NCI-H2107 treated with DMSO at 0.1 percent for 48 hours (cell line): ENCODE data around the gene CEP57L1.
"Not testable (repeated sequence)": the region's sequence is repeated elsewhere in the genome, so short reads cannot be mapped to it uniquely, and the experiment has no call there.

ENCODE experiments used
- DNase-seq: peaks from one replicate; lab custom pipeline; 2025; ENCODE audit not compliant: unreplicated experiment; lab: John Stamatoyannopoulos, UW

CEP57L1 gene

DNA sequence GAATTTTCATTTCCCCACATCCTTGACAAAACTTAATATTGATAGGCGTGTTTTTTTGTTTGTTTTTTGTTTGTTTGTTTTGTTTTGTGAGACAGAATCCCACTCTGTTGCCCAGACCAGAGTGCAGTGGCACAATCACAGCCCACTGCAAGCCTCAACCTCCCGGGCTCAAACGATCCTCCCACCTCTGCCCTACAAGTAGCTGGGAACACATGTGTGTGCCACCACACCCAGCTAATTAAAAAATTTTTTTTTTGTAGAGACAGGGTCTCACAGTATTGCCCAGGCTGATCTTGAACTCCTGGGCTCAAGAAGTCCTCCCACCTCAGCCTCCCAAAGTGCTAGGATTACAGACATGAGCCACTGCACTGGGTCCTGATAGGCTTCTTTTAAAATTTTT, 9.2 kb downstream of the CEP57L1 start:
- DNase-seq: no peak

DNA sequence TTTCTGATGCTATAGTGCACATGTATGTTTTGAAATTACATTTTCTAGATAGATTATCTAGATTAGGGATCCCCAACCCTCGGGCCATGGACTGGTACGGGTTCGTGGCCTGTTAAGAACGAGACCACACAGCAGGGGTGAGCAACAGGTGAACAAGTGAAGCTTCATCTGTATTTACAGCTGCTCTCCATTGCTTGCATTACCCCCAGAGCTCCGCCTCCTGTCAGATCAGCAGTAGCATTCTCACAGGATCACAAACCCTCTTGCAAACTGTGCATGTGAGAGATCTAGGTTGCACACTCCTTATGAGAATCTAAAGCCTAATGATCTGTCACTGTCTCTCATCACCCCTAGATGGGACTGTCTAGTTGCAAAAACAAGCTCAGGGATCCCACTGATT, 10.4 kb downstream of the CEP57L1 start:
- no peak for DNase-seq

- DNase-seq: not testable (repeated sequence)
Measured at GRCh38 chr6:109109663-109110062, 14.4 kb downstream of the CEP57L1 start.

GRCh38 chr6:109112663-109113062, 17.4 kb downstream of the CEP57L1 start:
- DNase-seq: not testable (repeated sequence)

DNA sequence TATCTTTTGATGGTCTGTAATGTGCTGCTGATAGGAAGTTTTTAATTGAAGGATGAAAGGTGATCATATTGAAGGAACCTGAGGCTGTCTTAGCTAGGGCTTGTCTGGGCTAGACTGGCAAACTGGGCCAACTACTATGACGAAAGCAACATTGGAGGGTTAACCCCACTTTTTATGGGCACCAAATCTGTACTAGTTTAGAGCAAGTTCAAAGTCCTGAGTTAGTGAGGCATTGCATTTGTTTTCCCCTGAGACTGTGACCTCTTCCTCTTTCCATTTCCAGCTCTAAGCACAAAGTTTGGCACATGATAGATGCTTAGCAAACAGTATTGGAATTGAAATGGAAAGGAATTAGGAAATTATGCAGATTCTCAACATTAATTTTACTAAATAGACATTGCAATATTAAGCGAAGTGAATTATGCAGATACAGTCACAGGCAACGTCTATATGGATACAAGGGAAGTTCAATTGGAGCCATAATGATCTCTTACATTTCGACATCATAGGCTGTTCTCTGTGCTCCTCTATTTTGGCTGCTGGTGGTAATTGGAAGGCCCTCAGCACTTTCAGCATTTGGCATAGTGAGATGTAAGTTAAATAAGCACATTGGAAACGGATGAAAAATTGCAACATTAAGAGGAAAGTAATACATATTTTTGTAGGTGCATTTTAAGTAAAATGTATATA, 22.2 kb downstream of the CEP57L1 start:
- DNase-seq: no peak

DNA sequence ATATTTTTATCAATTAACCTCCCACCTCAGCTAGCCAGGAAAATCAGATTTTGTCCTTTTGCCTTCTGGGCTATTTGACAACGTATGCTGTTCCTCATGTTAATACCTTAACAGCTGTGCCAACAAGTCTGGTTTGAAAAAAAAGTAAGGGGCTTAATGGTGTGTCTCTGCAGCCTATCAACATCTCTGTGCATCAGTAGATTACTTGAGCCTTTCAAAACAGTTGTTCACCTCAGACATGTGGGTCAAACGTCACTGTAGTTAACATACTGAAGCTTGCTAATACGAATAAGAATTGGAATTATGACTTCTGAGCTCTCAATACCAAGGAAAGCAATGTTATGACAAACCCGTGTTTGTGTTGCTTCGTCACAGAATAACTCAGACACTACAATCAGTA, 23.0 kb downstream of the CEP57L1 start:
- DNase-seq: no peak

DNA sequence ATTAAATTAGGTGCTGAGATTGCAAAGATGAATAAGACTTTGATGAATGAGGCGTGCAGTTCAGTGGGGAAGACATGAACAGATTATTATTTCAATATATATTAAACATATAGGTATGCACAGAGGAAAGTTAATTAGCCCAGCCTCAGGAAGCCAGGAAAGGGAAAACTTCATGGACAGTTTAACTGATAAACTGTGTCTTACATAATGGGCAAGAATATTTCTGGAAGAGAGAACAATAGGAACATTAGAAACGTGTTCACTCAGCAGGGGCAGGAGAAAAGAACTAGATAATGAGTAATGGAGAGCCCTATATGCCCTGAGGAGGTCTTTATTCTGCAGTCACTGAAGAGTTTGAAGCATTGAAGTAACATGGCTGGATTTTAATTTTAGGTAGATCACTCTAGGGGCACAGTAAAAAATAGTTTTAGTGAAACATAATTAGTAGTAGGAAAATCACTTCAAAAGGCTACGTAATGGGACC, 23.6 kb downstream of the CEP57L1 start:
- DNase-seq: no peak

GRCh38 chr6:109121411-109121810, 26.1 kb downstream of the CEP57L1 start:
- DNase-seq: no peak

- no peak for DNase-seq
Measured at GRCh38 chr6:109124219-109124618, 28.9 kb downstream of the CEP57L1 start.

- no peak for DNase-seq
Measured at GRCh38 chr6:109125504-109125903, 30.2 kb downstream of the CEP57L1 start.

- no peak for DNase-seq
Measured at GRCh38 chr6:109130065-109130464, 34.8 kb downstream of the CEP57L1 start.

DNA sequence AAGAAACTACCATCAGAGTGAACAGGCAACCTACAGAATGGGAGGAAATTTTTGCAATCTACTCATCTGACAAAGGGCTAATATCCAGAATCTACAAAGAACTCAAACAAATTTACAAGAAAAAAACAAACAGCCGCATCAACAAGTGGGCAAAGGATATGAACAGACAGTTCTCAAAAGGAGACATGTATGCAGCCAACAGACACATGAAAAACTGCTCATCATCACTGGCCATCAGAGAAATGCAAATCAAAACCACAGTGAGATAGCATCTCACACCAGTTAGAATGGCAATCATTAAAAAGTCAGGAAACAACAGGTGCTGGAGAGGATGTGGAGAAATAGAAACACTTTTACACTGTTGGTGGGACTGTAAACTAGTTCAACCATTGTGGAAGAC, 40.3 kb downstream of the CEP57L1 start:
- DNase-seq: not testable (repeated sequence)

DNA sequence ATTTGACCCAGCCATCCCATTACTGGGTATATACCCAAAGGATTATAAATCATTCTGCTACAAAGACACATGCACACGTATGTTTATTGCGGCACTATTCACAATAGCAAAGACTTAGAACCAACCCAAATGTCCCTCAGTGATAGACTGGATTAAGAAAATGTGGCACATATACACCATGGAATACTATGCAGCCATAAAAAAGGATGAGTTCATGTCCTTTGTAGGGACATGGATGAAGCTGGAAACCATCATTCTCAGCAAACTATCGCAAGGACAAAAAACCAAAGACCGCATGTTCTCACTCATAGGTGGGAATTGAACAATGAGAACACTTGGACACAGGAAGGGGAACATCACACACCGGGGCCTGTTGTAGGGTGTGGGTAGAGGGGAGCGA, 40.7 kb downstream of the CEP57L1 start:
- not testable (repeated sequence) for DNase-seq

DNA sequence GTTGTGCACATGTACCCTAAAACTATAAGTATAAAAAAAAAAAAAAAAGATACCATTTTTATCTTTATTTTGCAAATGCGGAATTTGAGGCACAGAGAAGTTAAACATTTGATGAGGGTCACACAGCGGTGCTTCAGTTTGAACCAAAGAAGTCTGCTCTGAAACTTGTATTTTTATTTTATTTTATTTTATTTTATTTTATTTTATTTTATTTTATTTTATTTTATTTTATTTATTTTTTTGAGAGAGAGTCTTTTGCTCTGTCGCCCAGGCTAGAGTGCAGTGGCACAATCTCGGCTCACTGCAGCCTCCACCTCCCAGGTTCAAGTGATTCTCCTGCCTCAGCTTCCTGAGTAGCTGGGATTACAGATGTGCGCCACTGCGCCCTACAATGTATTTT, 41.2 kb downstream of the CEP57L1 start:
- DNase-seq: not testable (repeated sequence)

GRCh38 chr6:109139109-109139508, 43.8 kb downstream of the CEP57L1 start:
- DNase-seq: no peak

- not testable (repeated sequence) for DNase-seq
Measured at GRCh38 chr6:109142067-109142466, 46.8 kb downstream of the CEP57L1 start.

DNA sequence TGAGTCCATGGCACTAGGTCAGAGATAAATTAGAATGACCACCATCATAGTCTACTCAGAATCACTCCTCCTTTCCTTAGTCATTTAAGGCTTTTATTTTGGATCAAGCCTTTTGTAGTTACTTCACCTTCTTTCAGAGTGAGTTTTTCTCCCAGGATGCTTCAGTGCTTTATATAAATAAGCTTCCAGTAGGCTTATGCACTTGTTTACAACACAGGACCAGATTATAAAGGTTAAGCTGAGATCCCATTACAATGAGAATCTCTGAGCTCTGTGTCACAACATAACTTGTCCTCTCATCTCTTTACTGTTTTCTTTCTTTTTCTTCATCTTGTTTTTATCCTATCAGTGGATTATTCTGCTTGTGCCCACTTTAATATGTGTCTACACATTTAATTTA, 47.9 kb downstream of the CEP57L1 start:
- DNase-seq: no peak

DNA sequence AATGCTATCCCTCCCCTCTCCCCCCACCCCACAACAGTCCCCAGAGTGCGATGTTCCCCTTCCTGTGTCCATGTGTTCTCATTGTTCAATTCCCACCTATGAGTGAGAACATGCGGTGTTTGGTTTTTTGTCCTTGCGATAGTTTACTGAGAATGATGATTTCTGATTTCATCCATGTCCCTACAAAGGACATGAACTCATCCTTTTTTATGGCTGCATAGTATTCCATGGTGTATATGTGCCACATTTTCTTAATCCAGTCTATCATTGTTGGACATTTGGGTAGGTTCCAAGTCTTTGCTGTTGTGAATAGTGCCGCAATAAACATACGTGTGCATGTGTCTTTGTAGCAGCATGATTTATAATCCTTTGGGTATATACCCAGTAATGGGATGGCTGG, 52.9 kb downstream of the CEP57L1 start:
- not testable (repeated sequence) for DNase-seq

DNA sequence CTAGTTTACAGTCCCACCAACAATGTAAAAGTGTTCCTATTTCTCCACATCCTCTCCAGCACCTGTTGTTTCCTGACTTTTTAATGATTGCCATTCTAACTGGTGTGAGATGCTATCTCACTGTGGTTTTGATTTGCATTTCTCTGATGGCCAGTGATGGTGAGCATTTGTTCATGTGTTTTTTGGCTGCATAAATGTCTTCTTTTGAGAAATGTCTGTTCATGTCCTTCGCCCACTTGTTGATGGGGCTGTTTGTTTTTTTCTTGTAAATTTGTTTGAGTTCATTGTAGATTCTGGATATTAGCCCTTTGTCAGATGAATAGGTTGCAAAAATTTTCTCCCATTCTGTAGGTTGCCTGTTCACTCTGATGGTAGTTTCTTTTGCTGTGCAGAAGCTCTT, 53.4 kb downstream of the CEP57L1 start:
- not testable (repeated sequence) for DNase-seq

DNA sequence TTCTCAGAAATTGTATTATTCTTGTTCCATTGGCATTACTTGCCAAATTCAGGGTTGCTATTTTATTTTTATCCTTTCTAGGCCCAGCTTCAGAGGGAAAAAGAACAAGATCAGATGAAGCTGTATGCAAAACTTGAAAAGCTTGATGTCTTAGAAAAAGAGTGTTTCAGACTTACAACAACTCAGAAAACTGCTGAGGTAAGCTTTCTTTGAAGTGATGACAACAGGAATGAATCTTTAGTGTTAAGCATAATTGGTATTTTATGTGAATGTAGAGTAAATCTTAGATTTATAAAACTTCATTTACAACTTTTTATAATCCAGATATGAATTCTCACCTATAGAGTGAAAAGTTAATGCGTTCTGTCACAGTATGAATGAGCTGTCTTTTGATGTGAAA, 58.4 kb downstream of the CEP57L1 start:
- no peak for DNase-seq

GRCh38 chr6:109164331-109164730, 69.0 kb downstream of the CEP57L1 start:
- DNase-seq: no peak

- peak; percentile 88 for DNase-seq
Measured at GRCh38 chr6:109165392-109165974, 70.2 kb downstream of the CEP57L1 start.

DNA sequence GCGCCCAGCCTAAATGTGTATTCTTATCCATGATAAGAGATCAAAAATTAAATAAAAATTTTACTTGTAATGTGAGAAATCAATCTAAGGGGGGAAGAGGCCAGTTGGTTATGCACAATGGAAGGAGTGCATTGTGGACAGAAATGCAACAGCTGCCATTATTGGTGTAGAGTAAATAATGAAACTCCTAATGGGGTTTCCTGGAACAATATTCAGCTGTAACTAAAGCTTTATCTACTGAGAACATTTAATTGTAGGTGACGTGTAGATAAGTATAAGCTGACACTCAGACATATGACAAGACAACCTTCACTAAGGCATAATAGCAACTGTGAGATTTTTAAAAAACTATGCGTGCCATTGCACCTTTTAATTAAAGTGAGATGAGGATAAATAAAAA, 71.4 kb downstream of the CEP57L1 start:
- DNase-seq: no peak
